Ovary (tissue), 3 donors: ENCODE data around the gene TBX4.

Experiments
- CTCF ChIP-seq, 3 donors: fragments of 450-650 bp in 2 of 3; fragments of 200-600 bp in 1 of 3; IDR thresholded peaks; one replicate each; pipeline versions ENCODE4 v1.5.1 to v1.8.0; 2016 to 2022; ENCODE audit warnings: antibody characterized with exemption in 3 of 3, mild to moderate bottlenecking in 1 of 3
- EP300 ChIP-seq: sonication (generic); formaldehyde crosslinking; IDR thresholded peaks from one replicate; pipeline ENCODE4 v1.6.1; 2017; ENCODE audit warnings: antibody characterized with exemption
- POLR2A ChIP-seq: fragments of 450-650 bp; IDR thresholded peaks from one replicate; pipeline ENCODE4 v1.6.1; 2017; ENCODE audit warnings: antibody characterized with exemption, mild to moderate bottlenecking, moderate library complexity
- donor health status: DM: no; HTN: no; CAD: no.

GRCh38 chr17:61510237-61510636 is 58.0 kb downstream of the TBX4 start:
- no peak for TF ChIP-seq CTCF (IDR thresholded peaks at IDR 0.05)
- TF ChIP-seq EP300 = no peak
- TF ChIP-seq POLR2A = no peak
